Fibroblast of lung (primary cell): ENCODE data around the gene NDUFAF8.

ENCODE experiments used
- EZH2 ChIP-seq: IDR thresholded peaks from 2 replicates; pipeline ENCODE4 v1.5.1; 2012; ENCODE audit warnings: low read length, control low read depth, mild to moderate bottlenecking; ENCODE audit errors: missing control alignments
- TF ChIP-seq, protein P1 (sequence below), 2 donors: IDR thresholded peaks in 1 of 2; conservative IDR thresholded peaks in 1 of 2; 1 replicate in 1 of 2; 2 replicates in 1 of 2; pipeline ENCODE4 v1.5.1; 2011 to 2012; ENCODE audit warnings: low read length in 2 of 2, control low read depth in 1 of 2, inconsistent platforms in 1 of 2, low read depth in 1 of 2, mild to moderate bottlenecking in 1 of 2

DNA sequence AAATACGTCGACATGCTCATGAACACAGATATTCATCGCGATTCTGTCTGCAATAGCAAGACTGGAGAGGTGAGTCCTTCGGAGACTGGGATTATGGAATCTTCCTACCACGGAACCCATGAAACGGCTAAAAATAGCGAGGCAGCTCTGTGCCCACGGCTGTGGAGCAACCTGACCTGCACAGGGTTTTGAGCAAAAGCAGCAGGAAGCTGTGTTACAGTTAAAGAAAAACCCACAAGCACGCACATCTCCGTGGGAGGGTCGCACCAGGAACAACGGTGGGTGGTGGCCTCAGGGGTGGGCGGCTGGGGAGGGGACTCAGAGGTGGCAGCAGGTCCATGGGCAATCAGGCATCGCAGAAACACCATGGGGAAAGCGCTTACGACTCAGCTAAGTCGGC, 31.2 kb downstream of the NDUFAF8 start:
- TF ChIP-seq, protein P1, sequence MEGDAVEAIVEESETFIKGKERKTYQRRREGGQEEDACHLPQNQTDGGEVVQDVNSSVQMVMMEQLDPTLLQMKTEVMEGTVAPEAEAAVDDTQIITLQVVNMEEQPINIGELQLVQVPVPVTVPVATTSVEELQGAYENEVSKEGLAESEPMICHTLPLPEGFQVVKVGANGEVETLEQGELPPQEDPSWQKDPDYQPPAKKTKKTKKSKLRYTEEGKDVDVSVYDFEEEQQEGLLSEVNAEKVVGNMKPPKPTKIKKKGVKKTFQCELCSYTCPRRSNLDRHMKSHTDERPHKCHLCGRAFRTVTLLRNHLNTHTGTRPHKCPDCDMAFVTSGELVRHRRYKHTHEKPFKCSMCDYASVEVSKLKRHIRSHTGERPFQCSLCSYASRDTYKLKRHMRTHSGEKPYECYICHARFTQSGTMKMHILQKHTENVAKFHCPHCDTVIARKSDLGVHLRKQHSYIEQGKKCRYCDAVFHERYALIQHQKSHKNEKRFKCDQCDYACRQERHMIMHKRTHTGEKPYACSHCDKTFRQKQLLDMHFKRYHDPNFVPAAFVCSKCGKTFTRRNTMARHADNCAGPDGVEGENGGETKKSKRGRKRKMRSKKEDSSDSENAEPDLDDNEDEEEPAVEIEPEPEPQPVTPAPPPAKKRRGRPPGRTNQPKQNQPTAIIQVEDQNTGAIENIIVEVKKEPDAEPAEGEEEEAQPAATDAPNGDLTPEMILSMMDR (conservative IDR thresholded peaks at IDR 0.05 in 1 of 2, IDR thresholded peaks at IDR 0.05 in 1 of 2; ENCODE audit: low read depth in 1 of 2, low read length in 2 of 2), result no peak
- no peak for TF ChIP-seq EZH2
